ENCODE results near the gene FNDC7.

DNA sequence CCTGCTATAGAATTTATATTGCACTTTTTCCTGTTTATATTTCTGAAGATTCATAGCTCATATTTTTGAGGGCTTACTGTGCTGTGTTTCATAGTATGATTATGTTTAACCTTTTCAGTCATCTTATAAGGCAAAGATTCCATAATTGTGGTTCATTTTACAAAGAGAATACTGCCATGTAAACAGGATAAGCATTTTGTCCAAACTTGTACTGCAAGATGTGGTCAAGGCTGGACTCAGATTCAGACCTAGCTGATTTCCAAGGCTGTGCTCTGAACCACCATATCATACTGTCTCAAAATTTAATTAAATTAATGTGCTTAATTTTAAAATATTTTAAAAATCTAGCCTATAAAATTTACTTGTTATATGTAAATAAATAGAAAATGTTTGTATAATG, 65.1 kb downstream of the FNDC7 start:
- TF ChIP-seq CTCF (IDR thresholded peaks at IDR 0.05) (no peak), POLR2A (IDR thresholded peaks at IDR 0.05) (no peak)

Measured in body of pancreas (tissue), 4 donors.